SK-N-SH treated with all-trans-retinoic acid at 6 μM for 48 hours (cell line): ENCODE data around the gene TNKS1BP1.
A peak's percentile ranks its signal among the peaks of the same experiment; 100 is the strongest.

ENCODE experiments used
- ATAC-seq: fragments of 200-7000 bp; cut with Tn5 transposase; 3 replicates; pipeline ENCODE4 v1.9.1; 2020; ENCODE audit warnings: mild to moderate bottlenecking, moderate library complexity
- ARNTL ChIP-seq: fragments of 450-650 bp; formaldehyde crosslinking; IDR thresholded peaks from 2 replicates; pipeline ENCODE4 v1.5.0; 2020; ENCODE audit warnings: low read depth, mild to moderate bottlenecking, moderate library complexity, borderline replicate concordance
- BACH2 ChIP-seq: fragments of 250-450 bp; sonication (Bioruptor Pico); IDR thresholded peaks from 2 replicates; pipeline ENCODE4 v1.9.0; 2021; ENCODE audit warnings: mild to moderate bottlenecking, borderline replicate concordance
- CSDC2 ChIP-seq: fragments of 250-450 bp; sonication (Bioruptor Pico); IDR thresholded peaks from 2 replicates; pipeline ENCODE4 v1.5.0; 2020; ENCODE audit warnings: mild to moderate bottlenecking, moderate library complexity
- CSRNP3 ChIP-seq: fragments of 250-450 bp; sonication (Bioruptor Pico); IDR thresholded peaks from 2 replicates; pipeline ENCODE4 v1.5.1; 2021; ENCODE audit warnings: mild to moderate bottlenecking, moderate library complexity
- ESRRG ChIP-seq: fragments of 250-450 bp; sonication (Bioruptor Pico); IDR thresholded peaks from 2 replicates; pipeline ENCODE4 v1.6.1; 2021; ENCODE audit warnings: mild to moderate bottlenecking
- GLIS3 ChIP-seq: fragments of 250-450 bp; sonication (Bioruptor Pico); IDR thresholded peaks from 2 replicates; pipeline ENCODE4 v1.5.0; 2020; ENCODE audit warnings: mild to moderate bottlenecking, moderate library complexity
- ISL1 ChIP-seq: fragments of 250-450 bp; sonication (Bioruptor Pico); IDR thresholded peaks from 2 replicates; pipeline ENCODE4 v2.1.2; 2022; ENCODE audit warnings: mild to moderate bottlenecking, moderate library complexity
- OSR1 ChIP-seq: fragments of 250-450 bp; sonication (Bioruptor Pico); IDR thresholded peaks from 2 replicates; pipeline ENCODE4 v1.8.0; 2022; ENCODE audit warnings: moderate library complexity, mild to moderate bottlenecking, inconsistent platforms
- PATZ1 ChIP-seq: fragments of 250-450 bp; sonication (Bioruptor Pico); IDR thresholded peaks from 2 replicates; pipeline ENCODE4 v1.8.0; 2020; ENCODE audit warnings: mild to moderate bottlenecking, moderate library complexity, borderline replicate concordance
- POU6F1 ChIP-seq: fragments of 250-450 bp; sonication (Bioruptor Pico); IDR thresholded peaks from 2 replicates; pipeline ENCODE4 v1.8.0; 2021; ENCODE audit warnings: low read depth, mild to moderate bottlenecking, moderate library complexity, borderline replicate concordance
- PPARA ChIP-seq: fragments of 250-450 bp; sonication (Bioruptor Pico); IDR thresholded peaks from 2 replicates; pipeline ENCODE4 v1.5.0; 2020; ENCODE audit warnings: mild to moderate bottlenecking, borderline replicate concordance
- RARB ChIP-seq: fragments of 250-450 bp; sonication (Bioruptor Pico); IDR thresholded peaks from 2 replicates; pipeline ENCODE4 v1.8.0; 2021; ENCODE audit warnings: mild to moderate bottlenecking, moderate library complexity
- SNAI2 ChIP-seq: fragments of 250-450 bp; sonication (Bioruptor Pico); IDR thresholded peaks from 2 replicates; pipeline ENCODE4 v1.5.0; 2020; ENCODE audit warnings: mild to moderate bottlenecking, moderate library complexity
- TCF4 ChIP-seq: fragments of 250-450 bp; sonication (Bioruptor Pico); IDR thresholded peaks from 2 replicates; pipeline ENCODE4 v1.8.0; 2021; ENCODE audit warnings: mild to moderate bottlenecking, moderate library complexity, borderline replicate concordance
- TOX ChIP-seq: fragments of 250-450 bp; sonication (Bioruptor Pico); IDR thresholded peaks from 2 replicates; pipeline ENCODE4 v1.8.0; 2021; ENCODE audit warnings: mild to moderate bottlenecking, moderate library complexity, borderline replicate concordance
- ZC3H10 ChIP-seq: fragments of 250-450 bp; sonication (Bioruptor Pico); IDR thresholded peaks from 2 replicates; pipeline ENCODE4 v1.5.1; 2021; ENCODE audit warnings: mild to moderate bottlenecking, moderate library complexity
- ZFP3 ChIP-seq: fragments of 250-450 bp; sonication (Bioruptor Pico); IDR thresholded peaks from 2 replicates; pipeline ENCODE4 v1.5.0; 2020; ENCODE audit warnings: mild to moderate bottlenecking, moderate library complexity
- ZFP30 ChIP-seq: fragments of 450-650 bp; formaldehyde crosslinking; IDR thresholded peaks from 2 replicates; pipeline ENCODE4 v1.5.0; 2022; ENCODE audit warnings: mild to moderate bottlenecking, moderate library complexity
- ZNF70 ChIP-seq: fragments of 450-650 bp; formaldehyde crosslinking; IDR thresholded peaks from 2 replicates; pipeline ENCODE4 v1.5.0; 2020; ENCODE audit warnings: mild to moderate bottlenecking, moderate library complexity
- ZNF8 ChIP-seq: fragments of 450-650 bp; formaldehyde crosslinking; IDR thresholded peaks from 2 replicates; pipeline ENCODE4 v1.5.0; 2020; ENCODE audit warnings: mild to moderate bottlenecking, moderate library complexity
- TF ChIP-seq, protein P1 (sequence below): fragments of 250-450 bp; sonication (Bioruptor Pico); IDR thresholded peaks from 2 replicates; pipeline ENCODE4 v1.5.1; 2020; ENCODE audit warnings: low read depth, mild to moderate bottlenecking, moderate library complexity

The TNKS1BP1 gene

DNA sequence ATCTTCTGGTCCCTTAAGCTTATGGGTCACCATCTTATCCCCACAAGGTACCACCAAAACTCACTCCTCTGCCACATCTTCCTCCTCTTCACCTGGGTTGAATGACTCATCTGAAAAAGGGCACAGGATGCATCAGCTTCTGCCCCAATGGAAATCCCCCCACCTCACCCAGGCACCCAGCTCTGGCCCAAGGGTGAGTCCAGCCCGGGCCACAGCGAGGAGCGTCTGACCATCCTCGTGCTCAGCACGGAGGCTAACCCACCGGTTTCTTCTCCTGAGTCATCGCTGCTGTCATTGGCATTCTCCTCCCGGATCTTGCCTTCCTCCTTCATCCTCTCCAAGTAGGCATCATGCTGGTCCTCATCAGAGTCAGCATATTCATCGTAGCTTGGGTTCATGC lies 5.3 kb upstream of the TNKS1BP1 start:
- no peak for ATAC-seq
- no peak for TF ChIP-seq GLIS3 (CRISPR knock-in tag)
- TF ChIP-seq OSR1 (CRISPR knock-in tag), result no peak
- TF ChIP-seq ZFP3 (CRISPR knock-in tag), result no peak

DNA sequence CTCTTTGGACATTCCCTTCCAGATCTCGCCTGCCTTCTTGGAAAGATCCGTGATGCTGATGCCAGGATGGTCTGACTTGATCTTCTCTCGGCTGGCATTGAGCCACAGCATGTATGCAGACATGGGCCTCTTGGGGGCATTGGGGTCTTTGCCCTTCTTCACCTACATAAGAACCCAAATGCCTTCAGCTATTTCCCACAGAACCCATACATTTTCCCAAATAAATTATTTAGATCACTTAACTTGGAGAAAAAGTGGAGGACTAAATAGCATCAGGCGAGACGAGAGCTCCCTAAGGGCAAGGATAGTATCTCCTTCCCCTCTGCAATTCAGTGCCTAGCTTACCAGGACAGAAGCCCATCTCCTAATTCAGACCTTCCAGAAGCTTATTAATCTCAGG lies 3.0 kb upstream of the TNKS1BP1 start:
- no peak for TF ChIP-seq ISL1
- TF ChIP-seq, all 23 proteins: peak for 0
- ATAC-seq, result no peak

DNA sequence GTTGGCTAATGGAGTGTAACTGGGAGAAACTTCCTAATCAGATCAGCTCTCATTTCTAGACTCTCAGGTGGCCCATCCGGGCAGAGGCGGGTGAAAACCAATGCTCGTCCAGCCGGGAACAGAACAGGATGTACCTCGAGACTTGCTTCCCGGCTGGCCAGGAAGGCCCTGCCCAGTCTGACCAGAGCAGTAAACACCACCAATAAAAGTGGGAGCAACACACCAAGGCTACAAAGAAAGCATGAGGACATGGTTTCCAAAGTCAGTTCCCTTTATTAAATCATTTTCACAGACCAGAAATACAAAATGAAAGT lies 940 bp upstream of the TNKS1BP1 start:
- no peak for TF ChIP-seq SNAI2 (CRISPR knock-in tag)
- no peak for TF ChIP-seq ZFP3 (CRISPR knock-in tag)
- no peak for TF ChIP-seq ISL1
- TF ChIP-seq CSDC2, result no peak
- no peak for TF ChIP-seq PATZ1 (CRISPR knock-in tag)
- TF ChIP-seq POU6F1 (CRISPR knock-in tag), result no peak
- TF ChIP-seq TCF4 (CRISPR knock-in tag), result no peak
- TF ChIP-seq GLIS3 (CRISPR knock-in tag), result no peak
- no peak for TF ChIP-seq ESRRG
- TF ChIP-seq ZFP30 (CRISPR knock-in tag), result no peak
- TF ChIP-seq BACH2 (CRISPR knock-in tag), result no peak
- TF ChIP-seq TOX (CRISPR knock-in tag), result no peak
- no peak for TF ChIP-seq RARB (CRISPR knock-in tag)
- TF ChIP-seq ZNF70 (CRISPR knock-in tag), result no peak
- TF ChIP-seq CSRNP3, result no peak
- no peak for TF ChIP-seq OSR1 (CRISPR knock-in tag)
- peak; percentile 40 for ATAC-seq

- TF ChIP-seq ZFP3 (CRISPR knock-in tag) (no peak), TOX (CRISPR knock-in tag) (no peak), CSDC2 (no peak)
- peak; percentile 1 for ATAC-seq
These were observed 432 bp downstream of the TNKS1BP1 start for GRCh38 chr11:57324154-57324885.

GRCh38 chr11:57323855-57324153 lies 948 bp downstream of the TNKS1BP1 start:
- ATAC-seq, result no peak
- TF ChIP-seq ZNF70 (CRISPR knock-in tag) (no peak), BACH2 (CRISPR knock-in tag) (no peak), CSRNP3 (no peak), TOX (CRISPR knock-in tag) (no peak), GLIS3 (CRISPR knock-in tag) (no peak), ARNTL (no peak), ZNF8 (CRISPR knock-in tag) (no peak), OSR1 (CRISPR knock-in tag) (no peak), CSDC2 (no peak), ZC3H10 (CRISPR knock-in tag) (no peak), ESRRG (no peak), ISL1 (no peak), PPARA (CRISPR knock-in tag) (no peak), ZFP3 (CRISPR knock-in tag) (no peak)
- TF ChIP-seq, protein P1, sequence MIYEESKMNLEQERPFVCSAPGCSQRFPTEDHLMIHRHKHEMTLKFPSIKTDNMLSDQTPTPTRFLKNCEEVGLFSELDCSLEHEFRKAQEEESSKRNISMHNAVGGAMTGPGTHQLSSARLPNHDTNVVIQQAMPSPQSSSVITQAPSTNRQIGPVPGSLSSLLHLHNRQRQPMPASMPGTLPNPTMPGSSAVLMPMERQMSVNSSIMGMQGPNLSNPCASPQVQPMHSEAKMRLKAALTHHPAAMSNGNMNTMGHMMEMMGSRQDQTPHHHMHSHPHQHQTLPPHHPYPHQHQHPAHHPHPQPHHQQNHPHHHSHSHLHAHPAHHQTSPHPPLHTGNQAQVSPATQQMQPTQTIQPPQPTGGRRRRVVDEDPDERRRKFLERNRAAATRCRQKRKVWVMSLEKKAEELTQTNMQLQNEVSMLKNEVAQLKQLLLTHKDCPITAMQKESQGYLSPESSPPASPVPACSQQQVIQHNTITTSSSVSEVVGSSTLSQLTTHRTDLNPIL, result no peak
- TF ChIP-seq, all 23 proteins: peak for 0
